ENCODE results near the gene POU2F1.

- TF ChIP-seq POLR2A (IDR thresholded peaks at IDR 0.05), result no peak
- TF ChIP-seq CTCF (IDR thresholded peaks at IDR 0.05), result no peak
- TF ChIP-seq EP300 (IDR thresholded peaks at IDR 0.05), result no peak
Measured at GRCh38 chr1:167314671-167315070, 94.0 kb downstream of the POU2F1 start.

Data from tibial nerve (tissue), 4 donors.